GM21381 (cell line): ENCODE results near the gene VAMP2.

Experiments used
- ATAC-seq: cut with Tn5 transposase; IDR thresholded peaks from one replicate; pipeline ENCODE4 v1.9.1; 2021; ENCODE audit warnings: mild to moderate bottlenecking, moderate library complexity; ENCODE audit not compliant: unreplicated experiment

The VAMP2 gene

GRCh38 chr17:8124350-8125153, 38.2 kb downstream of the VAMP2 start:
- no peak for ATAC-seq

GRCh38 chr17:8123695-8124349, 38.9 kb downstream of the VAMP2 start, which contains the start of gene HES7:
Gene HES7 (minus strand): TSS chr17:8124106. CDS start chr17:8124084, 22 bp downstream.
- ATAC-seq = no peak

GRCh38 chr17:8122924-8123694, 39.6 kb downstream of the VAMP2 start:
- no peak for ATAC-seq

- no peak for ATAC-seq
Measured at GRCh38 chr17:8122422-8122923, 40.3 kb downstream of the VAMP2 start.

GRCh38 chr17:8121681-8122421, 40.9 kb downstream of the VAMP2 start:
- peak; percentile 21 for ATAC-seq

GRCh38 chr17:8121407-8121680, 41.4 kb downstream of the VAMP2 start:
- no peak for ATAC-seq

GRCh38 chr17:8120520-8121406, 42.0 kb downstream of the VAMP2 start:
- no peak for ATAC-seq

- ATAC-seq = peak; percentile 17
Measured at GRCh38 chr17:8119581-8120519, 42.9 kb downstream of the VAMP2 start.

GRCh38 chr17:8118769-8119580, 43.8 kb downstream of the VAMP2 start:
- ATAC-seq = peak; percentile 27

- ATAC-seq = no peak
Measured at GRCh38 chr17:8117980-8118768, 44.6 kb downstream of the VAMP2 start, which contains the start of gene ALOXE3. Gene ALOXE3 (minus strand): TSS chr17:8118514. CDS start chr17:8117990, 524 bp downstream.

GRCh38 chr17:8117367-8117979, 45.3 kb downstream of the VAMP2 start:
- no peak for ATAC-seq

- ATAC-seq = no peak
Measured at GRCh38 chr17:8116776-8117175, 46.0 kb downstream of the VAMP2 start.

- no peak for ATAC-seq
Measured at GRCh38 chr17:8110907-8111306, 51.8 kb downstream of the VAMP2 start.

- no peak for ATAC-seq
Measured at GRCh38 chr17:8110456-8110804, 52.3 kb downstream of the VAMP2 start.

GRCh38 chr17:8109661-8110455, 52.9 kb downstream of the VAMP2 start:
- ATAC-seq = no peak
